Measurements from ENCODE around the gene ADAMTS9. TPM values are rescaled to one million over a fixed set of nuclear protein-coding genes. Genes with fewer than 3 reads are reported as not detected.

Gene ADAMTS9
- total RNA-seq, 2 donors from 2014 or later = 30.0 to 31.0 TPM

DNA sequence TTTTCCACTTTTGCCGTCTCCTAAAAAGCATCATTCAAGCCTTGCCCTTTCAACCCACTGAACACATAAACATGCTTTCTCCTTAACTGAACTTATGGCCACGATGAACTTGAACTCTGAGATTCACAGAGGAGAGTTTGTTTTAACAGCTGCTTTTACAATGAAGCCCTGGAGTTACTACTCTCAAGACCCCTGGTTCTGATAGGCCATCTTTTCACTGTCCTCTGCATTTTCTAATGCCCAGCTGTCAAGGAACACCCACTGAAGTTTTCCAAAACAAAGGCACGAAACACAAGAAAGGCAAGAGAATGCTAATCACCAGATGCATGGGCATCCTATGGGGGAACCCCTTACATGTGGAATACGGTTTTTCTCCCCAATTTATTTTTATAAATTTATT, 100.8 kb downstream of the ADAMTS9 start:
- H3K4me1 ChIP-seq (replicated peaks) = no peaks in the 10 kb centered on the region
- DNase-seq (ENCODE audit: low spot score) = no peak
- intact Hi-C loops (cut with DNase I) = no loop called here
- H3K27ac ChIP-seq = no peak overlapping the region
- no peaks in the 10 kb centered on the region for H3K27me3 ChIP-seq (replicated peaks; ENCODE audit: insufficient read depth)
- no peaks in the 10 kb centered on the region for H3K36me3 ChIP-seq
- H3K4me3 ChIP-seq = no peak overlapping the region
- 70% methylated on average over 4 of the region's 4 CpGs for WGBS
- TF ChIP-seq POLR2A (IDR thresholded peaks at IDR 0.05) (no peak), POLR2AphosphoS5 (IDR thresholded peaks at IDR 0.05) (no peak)
- TF ChIP-seq, protein P1, sequence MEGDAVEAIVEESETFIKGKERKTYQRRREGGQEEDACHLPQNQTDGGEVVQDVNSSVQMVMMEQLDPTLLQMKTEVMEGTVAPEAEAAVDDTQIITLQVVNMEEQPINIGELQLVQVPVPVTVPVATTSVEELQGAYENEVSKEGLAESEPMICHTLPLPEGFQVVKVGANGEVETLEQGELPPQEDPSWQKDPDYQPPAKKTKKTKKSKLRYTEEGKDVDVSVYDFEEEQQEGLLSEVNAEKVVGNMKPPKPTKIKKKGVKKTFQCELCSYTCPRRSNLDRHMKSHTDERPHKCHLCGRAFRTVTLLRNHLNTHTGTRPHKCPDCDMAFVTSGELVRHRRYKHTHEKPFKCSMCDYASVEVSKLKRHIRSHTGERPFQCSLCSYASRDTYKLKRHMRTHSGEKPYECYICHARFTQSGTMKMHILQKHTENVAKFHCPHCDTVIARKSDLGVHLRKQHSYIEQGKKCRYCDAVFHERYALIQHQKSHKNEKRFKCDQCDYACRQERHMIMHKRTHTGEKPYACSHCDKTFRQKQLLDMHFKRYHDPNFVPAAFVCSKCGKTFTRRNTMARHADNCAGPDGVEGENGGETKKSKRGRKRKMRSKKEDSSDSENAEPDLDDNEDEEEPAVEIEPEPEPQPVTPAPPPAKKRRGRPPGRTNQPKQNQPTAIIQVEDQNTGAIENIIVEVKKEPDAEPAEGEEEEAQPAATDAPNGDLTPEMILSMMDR (IDR thresholded peaks at IDR 0.05) = no peak
- H3K9me3 ChIP-seq = no peaks in the 10 kb centered on the region

DNA sequence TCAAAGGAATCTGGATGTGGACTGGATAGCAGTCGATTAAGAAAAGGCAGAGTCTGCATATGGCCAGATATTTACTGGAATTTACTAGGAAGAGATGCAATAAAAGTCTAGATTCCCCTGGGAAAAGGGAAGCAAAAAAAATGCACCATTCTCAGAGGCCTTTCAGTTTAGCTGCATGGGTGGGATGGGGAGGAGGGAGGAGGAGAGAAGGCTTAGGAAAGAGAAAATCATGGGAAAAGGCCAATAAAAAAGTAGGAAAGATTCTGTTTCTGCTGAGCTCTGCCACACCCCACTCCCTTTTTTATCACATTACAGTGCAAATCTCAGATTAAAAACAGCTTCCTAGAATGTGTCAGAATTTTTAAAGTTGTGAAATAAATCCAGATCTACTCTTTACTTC, 103.6 kb downstream of the ADAMTS9 start:
- H3K9me3 ChIP-seq = no peaks in the 10 kb centered on the region
- TF ChIP-seq POLR2AphosphoS5 (IDR thresholded peaks at IDR 0.05) = no peak
- TF ChIP-seq, protein P1 (IDR thresholded peaks at IDR 0.05) = no peak
- no peak for TF ChIP-seq POLR2A (IDR thresholded peaks at IDR 0.05)
- H3K27ac ChIP-seq = no peak overlapping the region
- no peaks in the 10 kb centered on the region for H3K36me3 ChIP-seq
- H3K4me1 ChIP-seq (replicated peaks) = no peaks in the 10 kb centered on the region
- no peaks in the 10 kb centered on the region for H3K27me3 ChIP-seq (replicated peaks; ENCODE audit: insufficient read depth)
- no peak for DNase-seq (ENCODE audit: low spot score)
- H3K4me3 ChIP-seq = no peak overlapping the region
- intact Hi-C loops (cut with DNase I) = no loop called here
- WGBS = 34% methylated on average over 1 of the region's 1 CpG

DNA sequence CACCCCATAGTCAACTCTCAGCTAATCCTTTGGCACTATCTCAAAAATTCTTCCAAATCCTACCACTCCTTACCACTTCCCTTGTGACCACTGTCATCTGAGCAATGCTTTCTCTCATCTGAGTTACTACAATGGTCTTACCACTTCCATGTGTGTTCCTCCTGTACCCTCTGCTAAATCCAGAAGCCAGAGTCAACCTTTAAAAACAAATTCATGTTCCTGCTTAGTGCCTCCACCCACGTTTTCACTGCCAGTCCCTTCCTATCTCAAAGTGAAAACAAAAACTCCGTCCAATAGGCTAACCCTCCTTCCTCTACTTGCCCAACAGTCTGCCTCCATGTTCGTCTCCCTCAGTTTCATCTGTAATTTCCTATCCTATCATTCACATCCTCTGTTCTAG, 109.0 kb downstream of the ADAMTS9 start:
- Histone ChIP-seq H3K4me3 (no peak overlapping the region), H3K9me3 (no peaks in the 10 kb centered on the region), H3K27ac (peak overlapping the region; percentile 36 to 67), H3K27me3 (replicated peaks; ENCODE audit: insufficient read depth) (no peaks in the 10 kb centered on the region), H3K4me1 (replicated peaks) (peaks cover 6% of the 10 kb centered on the region), H3K36me3 (no peaks in the 10 kb centered on the region)
- no peak for TF ChIP-seq POLR2AphosphoS5 (IDR thresholded peaks at IDR 0.05)
- intact Hi-C loops (cut with DNase I) = no loop called here
- no peak for DNase-seq (ENCODE audit: low spot score)
- WGBS = 71% methylated on average over 3 of the region's 3 CpGs

DNA sequence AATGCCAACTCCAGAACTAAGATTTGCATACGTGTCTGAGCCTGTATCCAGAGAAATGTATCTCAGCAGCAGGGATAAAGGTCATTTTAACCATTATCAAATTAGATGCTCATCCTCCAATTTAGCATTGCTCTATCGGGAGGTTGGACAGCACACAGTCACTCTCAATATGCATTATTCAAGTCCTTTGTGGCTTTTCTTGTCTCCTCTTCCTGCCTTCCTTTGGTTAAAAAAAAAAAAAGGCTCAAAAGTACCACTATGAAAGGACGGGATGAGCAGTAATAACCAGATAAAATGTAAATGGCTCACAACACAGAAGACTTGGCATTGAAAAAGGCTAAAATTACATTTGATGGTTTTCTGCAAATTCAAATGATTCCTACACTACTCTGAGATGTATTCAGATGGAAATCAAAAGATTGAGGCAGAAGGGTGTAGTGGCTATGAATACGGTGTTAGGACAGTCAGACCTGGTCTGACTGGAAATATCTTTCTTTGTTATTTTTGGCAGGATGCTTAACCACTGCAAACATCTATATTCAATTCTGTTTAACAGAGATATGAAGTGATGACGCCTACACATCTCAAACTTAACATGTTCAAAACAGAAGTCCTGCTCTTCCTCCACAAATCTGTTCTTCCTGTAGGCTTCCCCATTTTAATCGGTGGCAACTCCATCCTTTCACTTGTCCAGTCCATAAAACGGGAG, 109.6 kb downstream of the ADAMTS9 start:
- Histone ChIP-seq H3K27ac (peak overlapping the region; percentile 36 to 67), H3K9me3 (no peaks in the 10 kb centered on the region), H3K36me3 (no peaks in the 10 kb centered on the region), H3K4me3 (no peak overlapping the region), H3K4me1 (replicated peaks) (peaks cover 6% of the 10 kb centered on the region), H3K27me3 (replicated peaks; ENCODE audit: insufficient read depth) (no peaks in the 10 kb centered on the region)
- TF ChIP-seq POLR2AphosphoS5 (IDR thresholded peaks at IDR 0.05) (peak; percentile 57), POLR2A (IDR thresholded peaks at IDR 0.05) (no peak)
- peak; percentile 20 for DNase-seq (ENCODE audit: low spot score)
- intact Hi-C loops (cut with DNase I) = no loop called here
- WGBS = 55% methylated on average over 7 of the region's 7 CpGs

DNA sequence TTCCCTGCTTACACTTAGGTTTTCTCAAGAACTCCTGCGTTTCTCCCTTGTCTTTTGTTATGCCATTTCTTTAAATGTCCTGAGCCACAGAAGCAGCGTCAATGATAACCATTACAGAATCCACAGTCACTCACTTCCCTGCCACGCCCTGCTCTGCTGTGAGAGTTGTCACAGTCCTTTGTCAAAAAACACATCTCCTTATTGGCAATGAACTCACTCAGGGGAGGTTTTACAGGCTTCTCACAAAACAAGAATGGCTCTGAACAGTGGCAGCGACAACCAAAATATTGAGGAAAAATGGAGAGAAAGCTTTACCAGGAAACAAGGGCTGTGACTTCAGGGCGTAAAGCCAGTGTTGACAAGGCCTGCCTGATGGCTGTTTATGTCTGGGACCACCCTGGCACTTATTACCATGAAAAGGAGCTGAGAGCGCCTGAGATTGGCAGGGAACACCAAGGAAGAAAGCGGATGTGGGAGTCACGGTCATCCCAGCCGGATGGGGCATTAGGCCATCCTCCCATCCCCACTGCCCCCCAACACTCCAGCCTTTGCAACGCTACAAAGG, 111.5 kb downstream of the ADAMTS9 start:
- TF ChIP-seq POLR2AphosphoS5 (IDR thresholded peaks at IDR 0.05) (no peak), POLR2A (IDR thresholded peaks at IDR 0.05) (no peak)
- TF ChIP-seq, protein P1 (IDR thresholded peaks at IDR 0.05) = no peak
- DNase-seq (ENCODE audit: low spot score) = no peak
- Histone ChIP-seq H3K36me3 (no peaks in the 10 kb centered on the region), H3K27me3 (replicated peaks; ENCODE audit: insufficient read depth) (no peaks in the 10 kb centered on the region), H3K9me3 (no peaks in the 10 kb centered on the region), H3K4me1 (replicated peaks) (peaks cover 6% of the 10 kb centered on the region), H3K4me3 (no peak overlapping the region), H3K27ac (no peak overlapping the region)
- intact Hi-C loops (cut with DNase I) = no loop called here
- WGBS = 92% methylated on average over 10 of the region's 10 CpGs

Data from prostate gland (tissue), 2 donors.